ENCODE results near the gene DVL2. TPM values are rescaled to one million over a fixed set of nuclear protein-coding genes. Genes with fewer than 3 reads are reported as not detected.

Gene DVL2
- total and polyA plus RNA-seq, 4 donors: 3.4 to 24.5 (median 11.3) TPM

DNA sequence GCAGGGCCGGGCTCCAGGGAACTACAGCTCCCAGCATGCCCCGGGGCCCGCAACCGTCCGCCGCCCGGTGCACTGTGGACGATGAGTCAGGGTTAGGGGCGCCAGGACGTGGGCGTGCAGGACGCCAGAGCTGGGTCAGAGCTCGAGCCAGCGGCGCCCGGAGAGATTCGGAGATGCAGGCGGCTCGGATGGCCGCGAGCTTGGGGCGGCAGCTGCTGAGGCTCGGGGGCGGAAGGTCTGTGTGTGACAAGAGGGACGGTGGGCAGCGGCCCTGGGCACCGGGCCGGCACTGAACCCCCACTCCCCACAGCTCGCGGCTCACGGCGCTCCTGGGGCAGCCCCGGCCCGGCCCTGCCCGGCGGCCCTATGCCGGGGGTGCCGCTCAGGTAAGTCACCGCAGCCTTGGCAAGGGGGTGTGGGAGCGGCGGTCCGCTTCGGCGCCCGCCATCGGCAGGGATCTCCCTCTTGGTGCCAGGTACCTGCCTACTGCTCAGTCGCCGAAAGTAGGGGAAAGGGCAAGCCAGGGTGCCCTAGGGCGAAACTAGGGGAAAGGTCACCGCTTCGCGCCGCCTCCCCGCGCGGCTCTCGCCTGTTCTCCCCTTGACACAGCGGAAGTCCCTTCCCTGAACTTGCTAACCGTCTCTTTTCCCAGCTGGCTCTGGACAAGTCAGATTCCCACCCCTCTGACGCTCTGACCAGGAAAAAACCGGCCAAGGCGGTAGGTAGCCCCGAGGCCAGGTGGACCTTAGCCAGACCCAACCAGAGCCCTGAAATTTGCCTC, 14.3 kb downstream of the DVL2 start, which contains the start of the genes ACADVL and DLG4 (continued):
- TF ChIP-seq, protein P1, sequence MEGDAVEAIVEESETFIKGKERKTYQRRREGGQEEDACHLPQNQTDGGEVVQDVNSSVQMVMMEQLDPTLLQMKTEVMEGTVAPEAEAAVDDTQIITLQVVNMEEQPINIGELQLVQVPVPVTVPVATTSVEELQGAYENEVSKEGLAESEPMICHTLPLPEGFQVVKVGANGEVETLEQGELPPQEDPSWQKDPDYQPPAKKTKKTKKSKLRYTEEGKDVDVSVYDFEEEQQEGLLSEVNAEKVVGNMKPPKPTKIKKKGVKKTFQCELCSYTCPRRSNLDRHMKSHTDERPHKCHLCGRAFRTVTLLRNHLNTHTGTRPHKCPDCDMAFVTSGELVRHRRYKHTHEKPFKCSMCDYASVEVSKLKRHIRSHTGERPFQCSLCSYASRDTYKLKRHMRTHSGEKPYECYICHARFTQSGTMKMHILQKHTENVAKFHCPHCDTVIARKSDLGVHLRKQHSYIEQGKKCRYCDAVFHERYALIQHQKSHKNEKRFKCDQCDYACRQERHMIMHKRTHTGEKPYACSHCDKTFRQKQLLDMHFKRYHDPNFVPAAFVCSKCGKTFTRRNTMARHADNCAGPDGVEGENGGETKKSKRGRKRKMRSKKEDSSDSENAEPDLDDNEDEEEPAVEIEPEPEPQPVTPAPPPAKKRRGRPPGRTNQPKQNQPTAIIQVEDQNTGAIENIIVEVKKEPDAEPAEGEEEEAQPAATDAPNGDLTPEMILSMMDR (IDR thresholded peaks at IDR 0.05; ENCODE audit: low read depth, low read length, missing input control): no peak
- TF ChIP-seq RAD21 (IDR thresholded peaks at IDR 0.05) (peak; percentile 9 to 28), JUND (IDR thresholded peaks at IDR 0.05) (peak; percentile 82 to 95), YY1 (IDR thresholded peaks at IDR 0.05) (peak; percentile 33)

GRCh38 chr17:7219229-7219811, 15.0 kb downstream of the DVL2 start:
- Histone ChIP-seq H3K4me1 (ENCODE audit: control insufficient read depth in 4 of 4, insufficient read depth in 4 of 4, low read length in 3 of 4) (peaks cover 14 to 67% (median 51%) of the 10 kb centered on the region in 4 donors), H3K4me3 (ENCODE audit: low read depth in 1 of 3, low read length in 3 of 3) (peak overlapping the region; percentile 27 to 82 (median 79)), H3K9me3 (ENCODE audit: control insufficient read depth in 4 of 4, low read length in 3 of 4) (no peaks in the 10 kb centered on the region), H3K36me3 (ENCODE audit: control insufficient read depth in 4 of 4, insufficient read depth in 3 of 4, low read depth in 1 of 4, low read length in 3 of 4) (peaks cover 8 to 34% (median 26%) of the 10 kb centered on the region in 4 donors), H3K27me3 (ENCODE audit: control insufficient read depth in 4 of 4, insufficient read depth in 4 of 4, low read length in 3 of 4) (no peaks in the 10 kb centered on the region), H3K9ac (ENCODE audit: low read depth in 1 of 2, low read length in 2 of 2) (peak overlapping the region; percentile 78 to 79), H3K27ac (ENCODE audit: low read depth in 1 of 2, low read length in 2 of 2) (peak overlapping the region; percentile 99)
- no peak for TF ChIP-seq NR2F2 (IDR thresholded peaks at IDR 0.05)
- TF ChIP-seq, protein P2, sequence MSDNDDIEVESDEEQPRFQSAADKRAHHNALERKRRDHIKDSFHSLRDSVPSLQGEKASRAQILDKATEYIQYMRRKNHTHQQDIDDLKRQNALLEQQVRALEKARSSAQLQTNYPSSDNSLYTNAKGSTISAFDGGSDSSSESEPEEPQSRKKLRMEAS (IDR thresholded peaks at IDR 0.05): peak; percentile 47
- no peak for DNase-seq (ENCODE audit: low spot score)
- 20% methylated on average over 12 of the region's 12 CpGs for WGBS

GRCh38 chr17:7218758-7219157, 15.6 kb downstream of the DVL2 start:
- peak overlapping the region; percentile 99 for H3K27ac ChIP-seq (ENCODE audit: low read depth in 1 of 2, low read length in 2 of 2)
- TF ChIP-seq JUND (IDR thresholded peaks at IDR 0.05) (no peak), SP1 (IDR thresholded peaks at IDR 0.05) (no peak), FOXA1 (IDR thresholded peaks at IDR 0.05) (no peak), EGR1 (IDR thresholded peaks at IDR 0.05; ENCODE audit: low read depth in 2 of 2) (no peak)
- no peaks in the 10 kb centered on the region for H3K9me3 ChIP-seq (ENCODE audit: control insufficient read depth in 4 of 4, low read length in 3 of 4)
- WGBS: 92% methylated on average over 6 of the region's 6 CpGs
- no peak overlapping the region for H3K9ac ChIP-seq (ENCODE audit: low read depth in 1 of 2, low read length in 2 of 2)
- no peaks in the 10 kb centered on the region for H3K27me3 ChIP-seq (ENCODE audit: control insufficient read depth in 4 of 4, insufficient read depth in 4 of 4, low read length in 3 of 4)
- DNase-seq (ENCODE audit: low spot score): no peak
- peaks cover 4 to 29% (median 21%) of the 10 kb centered on the region in 4 donors for H3K36me3 ChIP-seq (ENCODE audit: control insufficient read depth in 4 of 4, insufficient read depth in 3 of 4, low read depth in 1 of 4, low read length in 3 of 4)
- peaks cover 14 to 65% (median 49%) of the 10 kb centered on the region in 4 donors for H3K4me1 ChIP-seq (ENCODE audit: control insufficient read depth in 4 of 4, insufficient read depth in 4 of 4, low read length in 3 of 4)
- H3K4me3 ChIP-seq (ENCODE audit: low read depth in 1 of 3, low read length in 3 of 3): no peak overlapping the region

GRCh38 chr17:7218166-7218565, 16.2 kb downstream of the DVL2 start:
- Histone ChIP-seq H3K9ac (ENCODE audit: low read depth in 1 of 2, low read length in 2 of 2) (no peak overlapping the region), H3K27ac (ENCODE audit: low read depth in 1 of 2, low read length in 2 of 2) (no peak overlapping the region), H3K4me3 (ENCODE audit: low read depth in 1 of 3, low read length in 3 of 3) (no peak overlapping the region), H3K27me3 (ENCODE audit: control insufficient read depth in 4 of 4, insufficient read depth in 4 of 4, low read length in 3 of 4) (no peaks in the 10 kb centered on the region), H3K4me1 (ENCODE audit: control insufficient read depth in 4 of 4, insufficient read depth in 4 of 4, low read length in 3 of 4) (peaks cover 14 to 59% (median 46%) of the 10 kb centered on the region in 4 donors), H3K36me3 (ENCODE audit: control insufficient read depth in 4 of 4, insufficient read depth in 3 of 4, low read depth in 1 of 4, low read length in 3 of 4) (peaks cover 4 to 23% (median 15%) of the 10 kb centered on the region in 4 donors), H3K9me3 (ENCODE audit: control insufficient read depth in 4 of 4, low read length in 3 of 4) (no peaks in the 10 kb centered on the region)
- no peak for DNase-seq (ENCODE audit: low spot score)
- TF ChIP-seq FOXA2 (IDR thresholded peaks at IDR 0.05) (no peak), NR2F2 (IDR thresholded peaks at IDR 0.05) (no peak), HNF4A (conservative IDR thresholded peaks at IDR 0.05) (no peak), TAF1 (conservative IDR thresholded peaks at IDR 0.05) (no peak), GABPA (IDR thresholded peaks at IDR 0.05 in 1 of 2, conservative IDR thresholded peaks at IDR 0.05 in 1 of 2) (no peak), RAD21 (IDR thresholded peaks at IDR 0.05) (no peak), SP1 (IDR thresholded peaks at IDR 0.05) (no peak), RXRA (IDR thresholded peaks at IDR 0.05) (no peak)
- TF ChIP-seq, protein P3, sequence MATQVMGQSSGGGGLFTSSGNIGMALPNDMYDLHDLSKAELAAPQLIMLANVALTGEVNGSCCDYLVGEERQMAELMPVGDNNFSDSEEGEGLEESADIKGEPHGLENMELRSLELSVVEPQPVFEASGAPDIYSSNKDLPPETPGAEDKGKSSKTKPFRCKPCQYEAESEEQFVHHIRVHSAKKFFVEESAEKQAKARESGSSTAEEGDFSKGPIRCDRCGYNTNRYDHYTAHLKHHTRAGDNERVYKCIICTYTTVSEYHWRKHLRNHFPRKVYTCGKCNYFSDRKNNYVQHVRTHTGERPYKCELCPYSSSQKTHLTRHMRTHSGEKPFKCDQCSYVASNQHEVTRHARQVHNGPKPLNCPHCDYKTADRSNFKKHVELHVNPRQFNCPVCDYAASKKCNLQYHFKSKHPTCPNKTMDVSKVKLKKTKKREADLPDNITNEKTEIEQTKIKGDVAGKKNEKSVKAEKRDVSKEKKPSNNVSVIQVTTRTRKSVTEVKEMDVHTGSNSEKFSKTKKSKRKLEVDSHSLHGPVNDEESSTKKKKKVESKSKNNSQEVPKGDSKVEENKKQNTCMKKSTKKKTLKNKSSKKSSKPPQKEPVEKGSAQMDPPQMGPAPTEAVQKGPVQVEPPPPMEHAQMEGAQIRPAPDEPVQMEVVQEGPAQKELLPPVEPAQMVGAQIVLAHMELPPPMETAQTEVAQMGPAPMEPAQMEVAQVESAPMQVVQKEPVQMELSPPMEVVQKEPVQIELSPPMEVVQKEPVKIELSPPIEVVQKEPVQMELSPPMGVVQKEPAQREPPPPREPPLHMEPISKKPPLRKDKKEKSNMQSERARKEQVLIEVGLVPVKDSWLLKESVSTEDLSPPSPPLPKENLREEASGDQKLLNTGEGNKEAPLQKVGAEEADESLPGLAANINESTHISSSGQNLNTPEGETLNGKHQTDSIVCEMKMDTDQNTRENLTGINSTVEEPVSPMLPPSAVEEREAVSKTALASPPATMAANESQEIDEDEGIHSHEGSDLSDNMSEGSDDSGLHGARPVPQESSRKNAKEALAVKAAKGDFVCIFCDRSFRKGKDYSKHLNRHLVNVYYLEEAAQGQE (IDR thresholded peaks at IDR 0.05): no peak
- WGBS: 87% methylated on average over 6 of the region's 6 CpGs
